GM12801 (cell line): ENCODE data around the gene TMEFF2.

ENCODE experiments used
- TF ChIP-seq, protein P1 (sequence below): IDR thresholded peaks from one replicate; pipeline ENCODE4 v1.5.1; 2011; ENCODE audit warnings: control low read depth; ENCODE audit not compliant: insufficient read length; ENCODE audit errors: extremely low read depth

TMEFF2 gene

DNA sequence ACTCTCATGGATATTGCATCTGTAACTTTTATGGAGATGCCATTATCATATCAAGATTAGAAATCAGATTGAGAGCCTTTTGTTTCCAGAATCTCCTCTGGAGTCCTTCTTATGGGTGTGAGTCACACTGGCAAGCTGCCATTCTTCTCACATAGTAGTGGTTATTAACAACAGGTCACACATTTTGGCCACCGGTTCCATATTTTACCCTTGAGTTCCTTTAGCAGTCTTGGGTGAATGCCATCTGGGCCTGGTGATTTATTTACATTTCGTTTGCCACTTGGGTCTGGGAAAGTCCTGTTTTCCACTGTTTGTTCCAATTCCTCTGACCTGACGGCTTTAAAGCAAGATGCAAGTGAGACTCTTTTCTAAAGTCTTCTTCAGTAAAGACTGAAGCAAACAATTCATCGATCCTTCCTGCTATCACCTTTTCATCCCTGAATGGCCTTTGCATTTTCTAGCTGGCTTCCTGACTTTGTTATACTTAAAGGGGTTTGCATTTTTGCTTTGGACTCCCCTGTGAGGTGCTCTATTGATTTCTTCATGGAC, 267.3 kb downstream of the TMEFF2 start:
- TF ChIP-seq, protein P1, sequence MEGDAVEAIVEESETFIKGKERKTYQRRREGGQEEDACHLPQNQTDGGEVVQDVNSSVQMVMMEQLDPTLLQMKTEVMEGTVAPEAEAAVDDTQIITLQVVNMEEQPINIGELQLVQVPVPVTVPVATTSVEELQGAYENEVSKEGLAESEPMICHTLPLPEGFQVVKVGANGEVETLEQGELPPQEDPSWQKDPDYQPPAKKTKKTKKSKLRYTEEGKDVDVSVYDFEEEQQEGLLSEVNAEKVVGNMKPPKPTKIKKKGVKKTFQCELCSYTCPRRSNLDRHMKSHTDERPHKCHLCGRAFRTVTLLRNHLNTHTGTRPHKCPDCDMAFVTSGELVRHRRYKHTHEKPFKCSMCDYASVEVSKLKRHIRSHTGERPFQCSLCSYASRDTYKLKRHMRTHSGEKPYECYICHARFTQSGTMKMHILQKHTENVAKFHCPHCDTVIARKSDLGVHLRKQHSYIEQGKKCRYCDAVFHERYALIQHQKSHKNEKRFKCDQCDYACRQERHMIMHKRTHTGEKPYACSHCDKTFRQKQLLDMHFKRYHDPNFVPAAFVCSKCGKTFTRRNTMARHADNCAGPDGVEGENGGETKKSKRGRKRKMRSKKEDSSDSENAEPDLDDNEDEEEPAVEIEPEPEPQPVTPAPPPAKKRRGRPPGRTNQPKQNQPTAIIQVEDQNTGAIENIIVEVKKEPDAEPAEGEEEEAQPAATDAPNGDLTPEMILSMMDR = no peak

DNA sequence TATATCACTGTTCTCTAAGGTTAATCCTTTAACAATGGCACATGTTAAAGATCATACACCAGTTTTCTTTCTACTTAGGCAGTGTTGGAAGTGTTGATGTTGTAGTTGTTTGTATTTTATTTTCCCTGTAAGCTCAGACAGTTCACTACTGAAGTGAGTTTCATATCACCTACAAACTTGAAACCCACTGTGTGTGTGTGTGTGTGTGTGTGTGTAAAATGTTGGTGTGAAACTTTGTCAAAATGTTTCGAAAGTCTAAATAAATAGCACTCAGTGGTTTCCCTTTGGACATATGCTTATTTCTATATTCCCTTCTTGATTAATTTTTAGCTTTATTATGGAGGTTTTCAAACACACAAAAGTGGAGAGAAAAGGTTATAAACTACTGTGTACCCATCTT, 268.1 kb downstream of the TMEFF2 start:
- TF ChIP-seq, protein P1 = no peak

DNA sequence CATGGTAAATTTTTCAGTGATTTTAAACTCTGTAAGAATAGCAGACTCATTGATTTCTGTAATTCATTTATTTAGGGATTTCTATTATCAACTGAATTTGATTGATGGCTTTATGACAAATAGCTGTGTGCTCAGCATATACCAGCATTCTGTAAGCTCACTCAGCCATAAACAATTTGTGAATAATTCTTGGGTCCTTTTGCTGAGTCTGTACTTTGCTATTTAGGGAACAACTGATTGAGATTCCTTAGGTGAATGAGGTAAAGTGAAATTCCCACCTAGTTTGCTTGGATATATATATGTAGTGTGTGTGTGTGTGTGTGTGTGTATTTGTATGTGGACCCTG, 271.1 kb downstream of the TMEFF2 start:
- TF ChIP-seq, protein P1 = no peak

DNA sequence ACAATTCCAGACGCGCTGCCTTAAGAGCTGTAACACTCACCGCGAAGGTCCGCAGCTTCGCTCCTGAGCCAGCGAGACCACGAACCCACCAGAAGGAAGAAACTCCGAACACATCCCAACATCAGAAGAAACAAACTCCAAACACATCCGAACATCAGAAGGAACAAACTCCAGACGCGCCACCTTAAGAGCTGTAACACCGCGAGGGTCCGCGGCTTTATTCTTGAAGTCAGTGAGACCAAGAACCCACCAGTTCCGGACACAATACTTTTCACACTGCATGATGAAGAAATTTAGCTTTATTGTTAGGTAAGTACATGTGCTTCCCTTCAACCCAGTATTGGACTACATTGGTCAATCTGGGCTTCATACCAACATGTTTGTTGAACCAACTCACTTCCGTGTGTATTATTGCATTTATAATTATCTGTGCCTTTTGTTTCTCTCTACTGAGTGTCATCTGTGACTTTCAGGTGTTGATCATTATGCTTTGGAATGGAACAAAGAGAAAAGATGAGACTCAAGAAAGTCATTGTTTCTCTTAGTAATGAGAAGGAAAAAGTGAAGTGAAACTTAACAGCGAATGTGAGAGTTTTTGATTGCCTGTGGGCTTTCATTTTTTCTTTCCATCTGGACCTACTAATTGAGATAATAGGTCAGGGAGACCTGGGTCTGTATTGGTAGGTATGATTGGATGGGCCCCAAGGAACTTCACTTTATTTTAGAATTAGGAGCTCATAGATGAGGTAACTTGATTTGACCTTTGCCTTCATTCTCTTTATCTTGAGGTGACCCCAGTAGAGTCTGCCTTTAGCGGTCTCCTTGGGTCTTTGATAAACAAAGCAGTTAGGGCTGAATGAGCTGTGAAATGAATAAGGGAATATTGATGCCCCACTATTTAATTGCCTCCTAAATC, 271.7 kb downstream of the TMEFF2 start:
- TF ChIP-seq, protein P1 = no peak

DNA sequence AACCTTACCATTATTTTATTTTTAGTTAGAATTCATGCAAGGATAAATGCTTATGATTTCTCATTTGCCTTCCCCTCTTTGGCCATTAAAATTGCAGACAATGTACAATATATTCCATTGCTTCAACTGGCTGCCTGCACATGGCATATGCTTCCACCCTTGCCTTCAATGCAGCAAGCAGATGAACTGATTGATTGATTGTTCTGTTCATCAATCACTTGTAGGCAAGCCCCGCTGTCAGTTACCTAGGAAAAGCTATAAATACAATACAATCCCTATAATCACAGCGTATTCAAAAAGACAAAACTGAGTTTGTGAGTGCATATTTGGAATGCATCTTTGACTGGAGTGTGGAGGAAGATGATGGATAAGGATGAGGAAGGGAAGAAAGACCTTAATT, 274.2 kb downstream of the TMEFF2 start:
- TF ChIP-seq, protein P1 = no peak

DNA sequence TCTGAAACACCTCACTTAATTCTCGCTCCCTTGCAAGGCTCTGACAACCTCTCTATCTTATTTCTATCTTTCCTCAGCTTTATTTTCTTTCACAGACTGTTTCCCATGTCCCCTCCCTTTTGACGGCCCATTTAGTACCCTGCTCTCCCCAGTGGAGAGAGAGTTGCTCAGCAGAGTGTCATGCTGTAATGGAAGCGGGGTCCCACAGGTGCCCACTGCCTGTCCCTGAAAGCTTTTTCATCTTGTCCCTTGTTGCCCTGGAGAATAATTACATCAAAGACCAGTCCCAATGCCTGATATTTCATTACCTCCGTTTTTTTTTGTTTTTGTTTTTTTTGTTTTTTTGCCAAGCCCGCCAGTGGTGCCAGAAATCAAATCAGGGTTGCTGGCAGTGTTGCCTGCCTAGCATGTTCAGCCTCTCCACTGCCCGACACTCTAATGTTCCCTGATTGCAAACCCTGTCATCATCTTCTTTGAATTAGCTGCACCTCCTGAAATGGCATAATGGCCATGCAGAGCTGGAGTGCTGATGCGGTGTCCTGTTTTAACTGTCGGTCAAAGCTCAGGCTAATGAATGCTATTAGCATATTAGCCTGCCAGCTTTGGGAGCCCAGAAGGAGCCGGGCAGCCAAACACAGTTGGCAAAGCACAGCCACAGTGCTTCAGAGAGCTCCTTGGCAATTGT, 276.6 kb downstream of the TMEFF2 start:
- TF ChIP-seq, protein P1 = no peak

DNA sequence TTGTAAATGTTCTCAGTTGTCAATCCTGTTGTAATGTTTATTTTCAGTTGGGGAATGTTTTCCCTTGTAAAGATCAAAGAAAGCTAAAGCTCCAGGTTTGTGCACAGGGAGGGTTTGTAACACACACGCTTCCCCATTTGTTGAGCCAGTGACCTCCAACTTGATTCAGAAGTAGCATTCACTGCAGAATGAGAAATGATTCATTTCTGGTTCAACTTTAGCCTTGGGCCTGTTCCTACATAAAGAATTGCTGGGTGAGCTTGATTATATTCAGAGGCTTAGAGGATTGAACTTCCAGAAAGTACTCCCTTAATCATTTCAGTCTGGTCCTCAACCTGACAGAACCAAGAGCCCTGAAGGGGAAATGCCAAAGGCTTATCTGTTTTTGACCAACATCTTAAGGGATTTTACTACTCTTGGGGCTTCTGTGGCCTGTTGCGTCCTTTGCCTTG, 277.3 kb downstream of the TMEFF2 start:
- TF ChIP-seq, protein P1 = no peak
